Ureter (tissue), 1 donor: Measurements from ENCODE around the gene TMEM108. TPM values are rescaled to one million over a fixed set of nuclear protein-coding genes. Genes with fewer than 3 reads are reported as not detected.

Source experiments
- DNase-seq: peaks from one replicate; pipeline ENCODE4 v3.0.0-alpha.2; 2020; ENCODE audit warnings: low spot score
- total RNA-seq: library from RNA; stranded (reverse); gene quantifications from one replicate; pipeline ENCODE4 v1.2.4, GENCODE V29; 2023
- donor health status: DM: yes; HTN: yes; CAD: no.

Gene TMEM108
- total RNA-seq, 1 donor from 2014 or later = 1.5 TPM

- no peak for DNase-seq
Observed at GRCh38 chr3:133277813-133278212, 239.6 kb downstream of the TMEM108 start.

- DNase-seq = no peak
Observed at GRCh38 chr3:133278260-133279043, 240.3 kb downstream of the TMEM108 start.

- no peak for DNase-seq
Observed at GRCh38 chr3:133280586-133280985, 242.4 kb downstream of the TMEM108 start.

- no peak for DNase-seq
Observed at GRCh38 chr3:133282236-133282635, 244.0 kb downstream of the TMEM108 start.

- no peak for DNase-seq
Observed at GRCh38 chr3:133283958-133284807, 246.0 kb downstream of the TMEM108 start.

GRCh38 chr3:133289322-133289721 lies 251.1 kb downstream of the TMEM108 start:
- DNase-seq = no peak

GRCh38 chr3:133292296-133292695 lies 254.1 kb downstream of the TMEM108 start:
- no peak for DNase-seq

- DNase-seq = no peak
Observed at GRCh38 chr3:133293397-133294110, 255.4 kb downstream of the TMEM108 start.

GRCh38 chr3:133294253-133294652 lies 256.1 kb downstream of the TMEM108 start:
- no peak for DNase-seq

GRCh38 chr3:133295199-133295901 lies 257.2 kb downstream of the TMEM108 start:
- DNase-seq = no peak

GRCh38 chr3:133295944-133296917 lies 258.0 kb downstream of the TMEM108 start:
- DNase-seq = no peak

- DNase-seq = no peak
Observed at GRCh38 chr3:133296981-133297380, 258.8 kb downstream of the TMEM108 start.

- no peak for DNase-seq
Observed at GRCh38 chr3:133300102-133300501, 261.9 kb downstream of the TMEM108 start.

GRCh38 chr3:133301194-133301593 lies 263.0 kb downstream of the TMEM108 start:
- no peak for DNase-seq

- DNase-seq = no peak
Observed at GRCh38 chr3:133301731-133302130, 263.5 kb downstream of the TMEM108 start.

GRCh38 chr3:133303430-133303829 lies 265.2 kb downstream of the TMEM108 start:
- no peak for DNase-seq

GRCh38 chr3:133317866-133318265 lies 279.7 kb downstream of the TMEM108 start:
- DNase-seq = no peak

GRCh38 chr3:133328373-133328772 lies 290.2 kb downstream of the TMEM108 start:
- DNase-seq = no peak

GRCh38 chr3:133329626-133330025 lies 291.4 kb downstream of the TMEM108 start:
- no peak for DNase-seq

- no peak for DNase-seq
Observed at GRCh38 chr3:133330065-133330464, 291.9 kb downstream of the TMEM108 start.
